Hepatocyte (in vitro differentiated cells): ENCODE results near the gene JARID2.

Experiments
- CTCF ChIP-seq: fragments of 200-600 bp; sonication (generic); IDR thresholded peaks from 2 replicates; pipeline ENCODE4 v1.5.1; 2016; ENCODE audit warnings: antibody characterized with exemption, mild to moderate bottlenecking; ENCODE audit not compliant: poor library complexity
- EZH2 ChIP-seq: fragments of 200-600 bp; sonication (generic); IDR thresholded peaks from 2 replicates; pipeline ENCODE4 v1.6.1; 2016; ENCODE audit warnings: antibody characterized with exemption, mild to moderate bottlenecking, borderline replicate concordance
- EZH2phosphoT487 ChIP-seq: fragments of 200-600 bp; sonication (generic); IDR thresholded peaks from one replicate; pipeline ENCODE4 v1.6.1; 2018; ENCODE audit warnings: antibody characterized with exemption, mild to moderate bottlenecking, low read depth, moderate library complexity; ENCODE audit not compliant: unreplicated experiment, severe bottlenecking

- TF ChIP-seq CTCF, result no peak
- TF ChIP-seq EZH2phosphoT487, result no peak
- TF ChIP-seq EZH2, result no peak
These were observed 231.9 kb downstream of the JARID2 start for GRCh38 chr6:15477746-15478145.
